HCT116 (cell line): Measurements from ENCODE around the gene CES3. TPM values are rescaled to one million over a fixed set of nuclear protein-coding genes. Genes with fewer than 3 reads are reported as not detected.

ENCODE experiments used
- ATAC-seq: fragments of 200-7000 bp; cut with Tn5 transposase; 2 replicates; pipeline ENCODE4 v1.9.1; 2020; ENCODE audit warnings: mild to moderate bottlenecking, moderate library complexity
- BruUV-seq: library from RNA; stranded (reverse); fragments of 400-500 nt; replicated peaks from 2 replicates; lab custom pipeline; 2021; lab: Mats Ljungman, UMichigan
- CTCF ChIA-PET: fragments of 300-600 bp; sonication (Branson Sonifier 250); formaldehyde crosslinking; loops from one replicate; lab custom pipeline; 2021; ENCODE audit warnings: antibody characterized with exemption; lab: Charles Lee
- POLR2A ChIA-PET: fragments of 300-600, 350-600 bp; sonication (Branson Sonifier 250); formaldehyde crosslinking; loops from one replicate; lab custom pipeline; 2021; ENCODE audit warnings: antibody characterized with exemption; lab: Charles Lee
- RAD21 ChIA-PET, 2 experiments: fragments of 300-600 bp; sonication (Branson Sonifier 250); formaldehyde crosslinking; loops; one replicate each; lab custom pipeline; 2023; ENCODE audit warnings: low total read pairs in 2 of 2; ENCODE audit not compliant: uncharacterized antibody in 2 of 2, unreplicated experiment in 2 of 2, low non-redundant PET in 1 of 2; lab: Charles Lee
- DNase-seq: peaks from one replicate; pipeline ENCODE4 v3.0.0-alpha.2; 2010; ENCODE audit warnings: low read depth, low spot score
- H2AFZ ChIP-seq: fragments of 200-600 bp; shearing (Covaris generic), sonication (generic); 2 replicates; pipeline ENCODE4 v1.6.1; 2017; ENCODE audit warnings: low read depth, mixed run types, mixed read lengths, antibody characterized with exemption, low read length; ENCODE audit not compliant: poor library complexity, severe bottlenecking
- H3K27ac ChIP-seq: 2 replicates; pipeline ENCODE4 v1.5.1; 2012; ENCODE audit warnings: low read depth, low read length
- H3K27me3 ChIP-seq: fragments of 200-600 bp; sonication (generic); 2 replicates; pipeline ENCODE4 v1.6.1; 2016; ENCODE audit warnings: mixed run types, low read length, mixed read lengths; ENCODE audit not compliant: insufficient read depth
- H3K36me3 ChIP-seq, 2 experiments: fragments of 200-500 bp in 1 of 2; fragments of 200-600 bp in 1 of 2; sonication (Bioruptor generic) in 1 of 2; sonication (generic) in 1 of 2; 2 replicates each; pipeline versions ENCODE4 v1.5.1 to v1.6.1; 2014 to 2016; ENCODE audit warnings: low read length in 2 of 2, inconsistent platforms in 1 of 2, mixed read lengths in 1 of 2, mixed run types in 1 of 2; ENCODE audit not compliant: insufficient read depth in 2 of 2, control insufficient read depth in 1 of 2
- H3K4me1 ChIP-seq, 2 experiments: fragments of 200-600 bp in 1 of 2; sonication (generic) in 1 of 2; 2 replicates each; pipeline versions ENCODE4 v1.5.1 to v1.6.1; 2012 to 2017; ENCODE audit warnings: low read length in 2 of 2, inconsistent platforms in 1 of 2, mild to moderate bottlenecking in 1 of 2, mixed read lengths in 1 of 2, mixed run types in 1 of 2, moderate library complexity in 1 of 2; ENCODE audit not compliant: insufficient read depth in 2 of 2, control insufficient read depth in 1 of 2
- H3K4me2 ChIP-seq: fragments of 200-600 bp; sonication (generic); 2 replicates; pipeline ENCODE4 v1.6.1; 2017; ENCODE audit warnings: mixed run types, low read length, mixed read lengths
- H3K4me3 ChIP-seq, 2 experiments: fragments of 200-600 bp in 1 of 2; sonication (generic) in 1 of 2; replicated peaks in 1 of 2; 2 replicates each; pipeline ENCODE4 v1.5.1; 2011 to 2016; ENCODE audit warnings: low read length in 2 of 2, control low read depth in 1 of 2, low read depth in 1 of 2, mild to moderate bottlenecking in 1 of 2, mixed read lengths in 1 of 2, mixed run types in 1 of 2
- H3K79me2 ChIP-seq: fragments of 200-600 bp; sonication (generic); 2 replicates; pipeline ENCODE4 v1.6.1; 2017; ENCODE audit warnings: mild to moderate bottlenecking, mixed run types, low read length, moderate library complexity, mixed read lengths; ENCODE audit not compliant: insufficient read depth
- H3K9ac ChIP-seq: fragments of 200-600 bp; sonication (generic); 2 replicates; pipeline ENCODE4 v1.6.1; 2016; ENCODE audit warnings: low read length, mixed read lengths
- H3K9me2 ChIP-seq: fragments of 200-600 bp; sonication (generic), shearing (Covaris generic); 2 replicates; pipeline ENCODE4 v1.6.1; 2017; ENCODE audit warnings: mixed run types, mild to moderate bottlenecking, moderate library complexity; ENCODE audit not compliant: insufficient read depth
- H3K9me3 ChIP-seq, 2 experiments: fragments of 200-500 bp in 1 of 2; fragments of 200-600 bp in 1 of 2; sonication (Bioruptor generic) in 1 of 2; sonication (generic) in 1 of 2; 2 replicates each; pipeline ENCODE4 v1.6.1; 2014 to 2017; ENCODE audit warnings: low read length in 2 of 2, mixed read lengths in 2 of 2, inconsistent platforms in 1 of 2, low read depth in 1 of 2, mild to moderate bottlenecking in 1 of 2, mixed run types in 1 of 2, moderate library complexity in 1 of 2; ENCODE audit not compliant: control insufficient read depth in 1 of 2, insufficient read depth in 1 of 2
- H4K20me1 ChIP-seq: fragments of 200-600 bp; sonication (generic), shearing (Covaris generic); 2 replicates; pipeline ENCODE4 v1.6.1; 2017; ENCODE audit warnings: mixed run types, mild to moderate bottlenecking, moderate library complexity; ENCODE audit not compliant: insufficient read depth
- CBX3 ChIP-seq: IDR thresholded peaks from 2 replicates; pipeline ENCODE4 v1.6.1; 2012; ENCODE audit warnings: low read depth
- CEBPB ChIP-seq: IDR thresholded peaks from 2 replicates; pipeline ENCODE4 v1.6.1; 2012; ENCODE audit warnings: low read depth
- CTCF ChIP-seq, 3 experiments: fragments of 200-600 bp in 1 of 3; sonication (generic) in 1 of 3; IDR thresholded peaks in 2 of 3; conservative IDR thresholded peaks in 1 of 3; 2 replicates each; pipeline ENCODE4 v1.5.1; 2012 to 2017; ENCODE audit warnings: low read depth in 2 of 3, low read length in 2 of 3, antibody characterized with exemption in 1 of 3, borderline replicate concordance in 1 of 3, control low read depth in 1 of 3, mild to moderate bottlenecking in 1 of 3, mixed read lengths in 1 of 3, mixed run types in 1 of 3, moderate library complexity in 1 of 3; ENCODE audit not compliant: insufficient read depth in 1 of 3
- EGR1 ChIP-seq: IDR thresholded peaks from 2 replicates; pipeline ENCODE4 v1.6.1; 2012; ENCODE audit warnings: low read depth
- EZH2phosphoT487 ChIP-seq: fragments of 200-600 bp; IDR thresholded peaks from 2 replicates; pipeline ENCODE4 v1.6.1; 2018; ENCODE audit warnings: antibody characterized with exemption, borderline replicate concordance
- FOSL1 ChIP-seq: IDR thresholded peaks from 2 replicates; pipeline ENCODE4 v1.6.1; 2012; ENCODE audit warnings: low read depth
- JUND ChIP-seq: IDR thresholded peaks from 2 replicates; pipeline ENCODE4 v1.6.1; 2012
- POLR2A ChIP-seq: IDR thresholded peaks from 2 replicates; pipeline ENCODE4 v1.7.0; 2011; ENCODE audit warnings: borderline replicate concordance; ENCODE audit not compliant: insufficient read depth, insufficient read length; ENCODE audit errors: extremely low read depth
- POLR2AphosphoS5 ChIP-seq: IDR thresholded peaks from 2 replicates; pipeline ENCODE4 v1.6.1; 2011; ENCODE audit warnings: mild to moderate bottlenecking, low read depth, low read length, moderate library complexity
- SIN3A ChIP-seq: IDR thresholded peaks from 2 replicates; pipeline ENCODE4 v1.6.1; 2012; ENCODE audit warnings: low read depth
- TCF7L2 ChIP-seq: IDR thresholded peaks from 2 replicates; pipeline ENCODE4 v1.7.0; 2011; ENCODE audit warnings: borderline replicate concordance, inconsistent platforms; ENCODE audit not compliant: insufficient read depth, insufficient read length; ENCODE audit errors: extremely low read depth
- YY1 ChIP-seq: IDR thresholded peaks from 2 replicates; pipeline ENCODE4 v1.6.1; 2011; ENCODE audit warnings: low read length, low read depth, moderate library complexity, mild to moderate bottlenecking; ENCODE audit not compliant: insufficient replicate concordance; ENCODE audit errors: extremely low read depth
- ZFX ChIP-seq: fragments of 450-650 bp; IDR thresholded peaks from 2 replicates; pipeline ENCODE4 v1.6.1; 2017
- intact Hi-C: fragments of 100-400 bp; cut with micrococcal nuclease; formaldehyde crosslinking; loops from 2 replicates; pipeline ENCODE4 v1.10.0; 2022
- total RNA-seq: library from RNA; stranded (reverse); gene quantifications from one replicate; pipeline ENCODE4 v1.2.1, GENCODE V29; 2021; ENCODE audit not compliant: unreplicated experiment
- TF ChIP-seq, protein P1 (sequence below): IDR thresholded peaks from 2 replicates; pipeline ENCODE4 v1.6.1; 2012

Gene CES3
- total RNA-seq, 1 experiment from 2014 or later = 10.8 TPM

GRCh38 chr16:67011274-67011673 is 50.2 kb downstream of the CES3 start (continued):
- no peak for TF ChIP-seq TCF7L2
- TF ChIP-seq CBX3 = no peak
- no peak for TF ChIP-seq JUND
- TF ChIP-seq POLR2A = no peak
- TF ChIP-seq CEBPB = no peak
- TF ChIP-seq CTCF (IDR thresholded peaks at IDR 0.05 in 2 of 3, conservative IDR thresholded peaks at IDR 0.05 in 1 of 3; ENCODE audit: borderline replicate concordance in 1 of 3, insufficient read depth in 1 of 3, low read depth in 2 of 3, low read length in 2 of 3) = no peak
- TF ChIP-seq YY1 = no peak
- no peak for TF ChIP-seq ZFX
- TF ChIP-seq POLR2AphosphoS5 = no peak
- TF ChIP-seq EZH2phosphoT487 = no peak

DNA sequence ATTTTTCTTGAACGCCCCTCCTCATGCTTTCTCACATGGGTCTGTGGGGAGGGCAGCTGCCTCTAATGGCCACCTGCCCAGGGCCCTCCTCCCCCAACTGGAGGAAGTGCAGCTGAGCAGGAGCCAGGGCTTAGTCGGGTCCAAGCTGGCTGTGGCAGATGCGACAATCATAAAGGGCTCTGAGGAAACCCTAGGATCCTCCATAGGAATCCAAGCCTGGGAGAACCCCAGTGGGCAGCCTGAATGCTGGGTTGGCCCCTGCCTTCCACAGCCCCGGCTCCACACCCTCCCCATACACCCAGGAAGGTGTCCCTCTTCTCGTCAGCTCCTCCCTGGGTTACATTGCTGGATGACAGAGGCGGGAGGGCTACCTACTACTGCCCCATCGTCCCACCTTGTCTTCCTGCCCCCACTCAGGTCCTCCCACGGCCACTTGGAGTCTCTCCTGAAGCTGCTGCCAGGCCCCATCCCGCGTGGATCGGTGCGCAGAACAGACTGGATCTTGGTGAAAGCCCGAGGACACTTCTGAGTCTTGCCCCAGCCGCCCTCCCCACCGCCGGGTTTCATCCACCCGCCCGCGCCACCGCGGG is 52.3 kb downstream of the CES3 start:
- Histone ChIP-seq H3K9ac (peak overlapping the region; percentile 69), H3K36me3 (no peaks in the 10 kb centered on the region), H3K27me3 (no peaks in the 10 kb centered on the region), H3K9me2 (no peaks in the 10 kb centered on the region), H4K20me1 (no peaks in the 10 kb centered on the region), H3K27ac (peak overlapping the region; percentile 75; the same call in 1 of the 2 replicates), H3K4me1 (peaks cover 20 to 30% of the 10 kb centered on the region in 2 experiments), H2AFZ (no peak overlapping the region), H3K9me3 (no peaks in the 10 kb centered on the region), H3K4me2 (peak overlapping the region; percentile 83), H3K4me3 (peak overlapping the region; percentile 43 to 59), H3K79me2 (no peaks in the 10 kb centered on the region)
- ATAC-seq (peak; percentile 4; the same call in 1 of the 2 replicates), DNase-seq (no peak)
- POLR2A ChIA-PET = no interaction called here
- BruUV-seq = no TSS peak
- CTCF ChIA-PET = interaction anchor here (0.7 to 2.6 kb wide), 5 partner anchors 52 to 172 kb away, joined by 3 to 13 read pairs (median 9); partner anchors contain the start of gene CES3
- no peak for TF ChIP-seq JUND
- TF ChIP-seq SIN3A = no peak
- TF ChIP-seq, protein P1, sequence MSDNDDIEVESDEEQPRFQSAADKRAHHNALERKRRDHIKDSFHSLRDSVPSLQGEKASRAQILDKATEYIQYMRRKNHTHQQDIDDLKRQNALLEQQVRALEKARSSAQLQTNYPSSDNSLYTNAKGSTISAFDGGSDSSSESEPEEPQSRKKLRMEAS = no peak
- no peak for TF ChIP-seq CTCF (IDR thresholded peaks at IDR 0.05 in 2 of 3, conservative IDR thresholded peaks at IDR 0.05 in 1 of 3; ENCODE audit: borderline replicate concordance in 1 of 3, insufficient read depth in 1 of 3, low read depth in 2 of 3, low read length in 2 of 3)
- TF ChIP-seq EGR1 = no peak
- no peak for TF ChIP-seq FOSL1
- no peak for TF ChIP-seq POLR2AphosphoS5
- intact Hi-C loops = no loop called here
- RAD21 ChIA-PET = interaction anchor here (0.9 to 1.4 kb wide), 3 partner anchors 59 to 142 kb away, joined by 3 to 4 read pairs (median 3); no protein-coding TSS in a partner anchor
